Measurements from ENCODE around the gene NEU2. TPM values are rescaled to one million over a fixed set of nuclear protein-coding genes. Genes with fewer than 3 reads are reported as not detected.
"Not testable (repeated sequence)": the region's sequence is repeated elsewhere in the genome, so short reads cannot be mapped to it uniquely, and the experiment has no call there.

The NEU2 gene
- total RNA-seq, 4 donors from 2014 or later = not detected

GRCh38 chr2:233063976-233064411 lies 31.5 kb downstream of the NEU2 start:
- intact Hi-C loops (cut with DNase I) = no loop called here
- no peak for DNase-seq
- Histone ChIP-seq H3K36me3 (no peaks in the 10 kb centered on the region), H3K4me3 (peak overlapping the region in 2 of 4 donors; percentile 1 to 71), H3K27me3 (no peaks in the 10 kb centered on the region), H3K4me1 (peaks cover 21 to 77% (median 26%) of the 10 kb centered on the region in 3 donors), H3K27ac (peak overlapping the region in 3 of 4 donors; percentile 16 to 81 (median 72)), H3K9me3 (no peaks in the 10 kb centered on the region)
- WGBS, 2 donors = 60% methylated on average over 1 of the region's 9 CpGs; no CpG with 5 or more reads in 1 of the 2 donors
- no peak for TF ChIP-seq CTCF (IDR thresholded peaks at IDR 0.05)
- TF ChIP-seq POLR2A (IDR thresholded peaks at IDR 0.05) = no peak

- no peaks in the 10 kb centered on the region for H3K9me3 ChIP-seq
- WGBS, 2 donors = 74 to 83% methylated on average over 13 to 16 of the region's 16 CpGs
- TF ChIP-seq CTCF (IDR thresholded peaks at IDR 0.05) = no peak
- no peak for TF ChIP-seq POLR2A (IDR thresholded peaks at IDR 0.05)
- H3K4me1 ChIP-seq = peaks cover 17 to 71% (median 19%) of the 10 kb centered on the region in 3 donors
- no peaks in the 10 kb centered on the region for H3K36me3 ChIP-seq
- peak overlapping the region in 1 of 4 donors; percentile 81 for H3K27ac ChIP-seq
- intact Hi-C loops (cut with DNase I) = no loop called here
- H3K4me3 ChIP-seq = no peak overlapping the region
- DNase-seq = no peak
- no peaks in the 10 kb centered on the region for H3K27me3 ChIP-seq
Observed at GRCh38 chr2:233064530-233065199, 32.2 kb downstream of the NEU2 start.

- H3K4me1 ChIP-seq = peaks cover 15 to 68% (median 18%) of the 10 kb centered on the region in 3 donors
- 64% methylated on average over 4 of the region's 4 CpGs for WGBS, 2 donors
- H3K27me3 ChIP-seq; intact Hi-C loops (cut with DNase I); DNase-seq; H3K36me3 ChIP-seq; H3K4me3 ChIP-seq; H3K9me3 ChIP-seq: not testable (repeated sequence)
- H3K27ac ChIP-seq = peak overlapping the region in 1 of 4 donors; percentile 81
Observed at GRCh38 chr2:233065200-233065589, 32.7 kb downstream of the NEU2 start.

- H3K4me3 ChIP-seq = no peak overlapping the region
- H3K4me1 ChIP-seq = peaks cover 15 to 68% (median 18%) of the 10 kb centered on the region in 3 donors
- no peaks in the 10 kb centered on the region for H3K27me3 ChIP-seq
- WGBS, 2 donors = 93 to 98% methylated on average over 5 to 7 of the region's 9 CpGs
- no peaks in the 10 kb centered on the region for H3K36me3 ChIP-seq
- DNase-seq = no peak
- intact Hi-C loops (cut with DNase I) = no loop called here
- no peaks in the 10 kb centered on the region for H3K9me3 ChIP-seq
- TF ChIP-seq POLR2A (IDR thresholded peaks at IDR 0.05) = no peak
- no peak for TF ChIP-seq CTCF (IDR thresholded peaks at IDR 0.05)
- H3K27ac ChIP-seq = no peak overlapping the region
Observed at GRCh38 chr2:233065954-233066470, 33.5 kb downstream of the NEU2 start.

GRCh38 chr2:233068762-233069418 lies 36.4 kb downstream of the NEU2 start:
- Histone ChIP-seq H3K36me3 (no peaks in the 10 kb centered on the region), H3K9me3 (no peaks in the 10 kb centered on the region), H3K4me1 (peaks cover 7 to 50% (median 8%) of the 10 kb centered on the region in 3 donors), H3K27me3 (no peaks in the 10 kb centered on the region), H3K4me3 (no peak overlapping the region), H3K27ac (no peak overlapping the region)
- 69% methylated on average over 9 of the region's 9 CpGs for whole genome bisulfite sequencing, 2 donors
- no peak for TF ChIP-seq POLR2A (IDR thresholded peaks at IDR 0.05)
- no peak for DNase-seq
- intact Hi-C loops (cut with DNase I) = no loop called here

- no peak for TF ChIP-seq POLR2A (IDR thresholded peaks at IDR 0.05)
- no peak for TF ChIP-seq CTCF (IDR thresholded peaks at IDR 0.05)
- no peak for DNase-seq
- 82 to 89% methylated on average over 3 to 4 of the region's 4 CpGs for WGBS, 2 donors
- Histone ChIP-seq H3K4me3 (no peak overlapping the region), H3K27ac (no peak overlapping the region), H3K27me3 (no peaks in the 10 kb centered on the region), H3K36me3 (no peaks in the 10 kb centered on the region), H3K4me1 (peaks cover 9 to 46% (median 16%) of the 10 kb centered on the region in 3 donors), H3K9me3 (no peaks in the 10 kb centered on the region)
- intact Hi-C loops (cut with DNase I) = no loop called here
Observed at GRCh38 chr2:233072838-233073237, 40.4 kb downstream of the NEU2 start.
